NOMO-1 treated with dmso at 0.1 percent for 144 hours (cell line): Measurements from ENCODE around the gene DPM2.

ENCODE experiments used
- DNase-seq: peaks from one replicate; lab custom pipeline; 2025; ENCODE audit not compliant: unreplicated experiment; lab: John Stamatoyannopoulos, UW

Gene DPM2

GRCh38 chr9:127899128-127899943, 38.3 kb downstream of the DPM2 start, which contains the start of gene ST6GALNAC6:
Gene ST6GALNAC6, minus strand, starts transcription at chr9:127899603. Its CDS starts 1,622 bp downstream, at chr9:127897981.
- DNase-seq = peak; percentile 24

DNA sequence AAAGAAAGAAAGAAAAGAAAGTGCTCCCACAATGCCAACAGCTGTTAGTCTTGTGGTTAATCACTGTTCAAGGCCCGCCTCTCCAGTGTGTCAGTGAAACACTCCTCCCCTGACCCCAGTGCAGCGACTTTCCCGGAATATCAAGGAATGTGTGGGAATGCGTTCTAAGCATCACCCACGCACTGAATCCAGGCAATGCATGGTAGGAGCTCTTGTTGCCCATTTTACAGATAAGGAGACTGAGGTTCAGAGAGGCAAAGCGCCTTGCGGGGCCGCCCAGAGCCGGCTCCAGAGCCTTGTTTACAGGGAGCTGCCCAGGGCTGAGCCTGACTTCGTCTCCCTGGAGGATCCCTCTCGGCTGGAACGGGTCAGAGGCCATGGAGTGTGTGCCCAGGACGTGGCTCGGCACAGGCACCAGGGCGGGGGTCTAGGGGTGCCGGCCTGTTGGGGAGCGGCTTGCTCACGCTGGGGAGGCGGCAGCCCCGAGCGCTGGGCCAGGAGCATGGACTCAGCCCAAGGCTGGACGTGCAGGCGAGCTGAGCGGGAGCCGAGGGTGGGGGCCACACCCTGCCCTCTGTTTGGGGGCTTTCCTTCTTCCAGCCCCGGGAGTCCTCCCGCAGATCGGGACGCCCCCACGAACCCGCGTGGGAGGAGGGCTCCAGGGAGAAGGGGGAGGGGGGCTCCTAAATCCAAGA, 39.1 kb downstream of the DPM2 start:
- no peak for DNase-seq

- peak; percentile 68 for DNase-seq
Observed at GRCh38 chr9:127897193-127897692, 40.4 kb downstream of the DPM2 start.

GRCh38 chr9:127896395-127897192, 41.1 kb downstream of the DPM2 start:
- no peak for DNase-seq

DNA sequence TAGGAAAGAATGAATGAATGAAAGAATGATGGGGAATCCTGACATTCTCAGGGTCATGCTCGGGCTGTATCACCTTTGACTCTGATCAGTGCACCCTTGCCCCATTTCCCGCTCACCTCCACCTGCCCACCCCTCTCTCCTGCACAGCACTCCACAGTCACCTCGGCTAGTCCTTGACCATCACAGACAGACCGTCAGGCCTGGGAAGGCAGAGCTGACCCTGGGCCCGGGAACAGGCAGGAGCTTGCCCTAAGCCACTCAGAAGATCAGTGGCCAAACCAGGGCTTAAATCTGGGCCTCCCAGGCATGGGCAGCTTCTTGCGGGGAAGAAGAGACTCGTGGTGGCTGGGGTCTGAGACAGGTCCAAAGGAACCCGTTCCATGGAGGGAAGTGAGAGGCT, 41.8 kb downstream of the DPM2 start:
- no peak for DNase-seq

DNA sequence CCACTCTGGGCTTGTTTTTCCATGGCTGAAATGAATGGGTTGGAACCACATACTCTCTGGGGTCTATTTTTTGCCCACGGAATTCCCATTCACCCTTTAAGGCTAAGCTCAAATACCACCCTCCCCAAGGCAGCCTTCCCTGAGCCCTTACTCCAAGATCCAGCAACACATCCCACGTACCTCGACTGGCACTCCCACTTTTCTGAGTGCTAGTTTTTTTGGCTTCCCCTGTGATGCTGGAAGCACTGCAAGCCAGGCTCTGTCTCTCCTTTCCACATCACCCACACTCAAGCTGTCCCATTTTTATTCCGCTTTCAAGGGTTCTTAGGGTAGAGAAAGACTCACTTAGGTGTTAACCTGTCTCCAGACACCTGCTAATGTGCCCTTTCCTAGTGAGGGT, 44.3 kb downstream of the DPM2 start:
- DNase-seq = no peak

GRCh38 chr9:127892831-127893230, 44.8 kb downstream of the DPM2 start:
- DNase-seq = no peak

- DNase-seq = no peak
Observed at GRCh38 chr9:127890053-127890452, 47.6 kb downstream of the DPM2 start.

DNA sequence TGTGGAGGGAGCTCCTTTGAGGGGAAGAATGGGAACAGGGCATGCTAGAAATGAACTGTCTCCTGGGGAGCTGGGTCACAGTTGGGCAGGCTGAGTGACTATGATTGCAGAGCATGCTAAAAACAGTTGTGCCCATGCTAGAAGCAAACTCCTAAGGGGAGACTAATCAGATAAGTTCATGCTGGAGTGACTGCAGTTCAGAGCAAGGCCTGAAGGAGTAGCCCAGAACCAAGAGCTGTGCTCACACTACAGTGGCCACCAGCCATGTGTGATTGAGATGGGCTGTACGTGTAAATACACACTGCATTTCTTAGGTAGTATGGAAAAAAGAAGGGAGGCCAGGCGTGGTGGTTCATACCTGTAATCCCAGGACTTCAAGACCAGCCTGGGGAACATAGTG, 49.9 kb downstream of the DPM2 start:
- DNase-seq = no peak

DNA sequence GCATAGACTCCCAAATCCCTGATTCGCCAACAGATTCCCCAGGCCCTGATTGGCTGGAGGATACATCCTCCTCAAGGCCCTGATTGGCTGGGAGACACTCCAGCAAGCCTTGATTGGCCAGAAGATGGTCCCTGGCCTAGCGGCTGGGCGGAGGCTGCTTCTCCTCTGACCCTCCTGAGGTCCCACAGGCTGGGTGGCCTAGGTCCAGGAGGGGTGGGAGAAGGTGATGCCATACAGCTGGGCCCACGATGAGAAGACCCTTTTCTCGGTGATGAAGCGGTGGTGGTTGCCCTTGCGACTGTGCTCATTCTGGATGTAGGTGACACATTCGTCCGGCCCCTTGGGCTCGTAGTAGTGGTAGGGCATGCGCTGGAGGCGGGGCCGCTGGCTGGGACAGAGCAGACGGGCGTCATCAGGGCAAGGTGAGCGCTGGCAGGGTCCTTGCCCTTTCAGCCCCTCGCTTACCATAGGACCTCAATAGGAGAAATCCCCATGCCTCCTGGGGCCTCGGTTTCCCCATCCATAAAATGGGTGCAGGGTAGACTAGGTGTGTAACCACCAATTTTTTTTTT, 51.2 kb downstream of the DPM2 start:
- no peak for DNase-seq

GRCh38 chr9:127885508-127886281, 52.0 kb downstream of the DPM2 start:
- DNase-seq = no peak
